GM19397 (cell line): ENCODE data around the gene GGCT.
A peak's percentile ranks its signal among the peaks of the same experiment; 100 is the strongest.

Experiments
- ATAC-seq: cut with Tn5 transposase; IDR thresholded peaks from one replicate; pipeline ENCODE4 v1.9.1; 2021; ENCODE audit warnings: mild to moderate bottlenecking, moderate library complexity; ENCODE audit not compliant: unreplicated experiment

The GGCT gene

GRCh38 chr7:30479202-30480120, 25.2 kb downstream of the GGCT start:
- ATAC-seq = no peak

- ATAC-seq = peak; percentile 90
Measured at GRCh38 chr7:30478349-30479201, 26.1 kb downstream of the GGCT start, which contains the start of gene NOD1. NOD1 (minus strand) TSS chr7:30478784; CDS start chr7:30456921, 21,863 bp downstream.

GRCh38 chr7:30476459-30477145, 28.0 kb downstream of the GGCT start:
- no peak for ATAC-seq

- ATAC-seq = no peak
Measured at GRCh38 chr7:30475580-30475979, 29.0 kb downstream of the GGCT start.

GRCh38 chr7:30474893-30475292, 29.7 kb downstream of the GGCT start:
- ATAC-seq = no peak

- ATAC-seq = no peak
Measured at GRCh38 chr7:30474485-30474884, 30.1 kb downstream of the GGCT start.

GRCh38 chr7:30473903-30474302, 30.7 kb downstream of the GGCT start:
- no peak for ATAC-seq

- no peak for ATAC-seq
Measured at GRCh38 chr7:30472784-30473775, 31.5 kb downstream of the GGCT start.

- no peak for ATAC-seq
Measured at GRCh38 chr7:30472081-30472783, 32.4 kb downstream of the GGCT start.

GRCh38 chr7:30471205-30471604, 33.4 kb downstream of the GGCT start:
- no peak for ATAC-seq

GRCh38 chr7:30470771-30471170, 33.9 kb downstream of the GGCT start:
- no peak for ATAC-seq

- ATAC-seq = no peak
Measured at GRCh38 chr7:30470163-30470770, 34.4 kb downstream of the GGCT start.

- ATAC-seq = no peak
Measured at GRCh38 chr7:30469303-30469702, 35.3 kb downstream of the GGCT start.

- no peak for ATAC-seq
Measured at GRCh38 chr7:30468791-30469190, 35.8 kb downstream of the GGCT start.

- no peak for ATAC-seq
Measured at GRCh38 chr7:30468041-30468440, 36.6 kb downstream of the GGCT start.

GRCh38 chr7:30467271-30467670, 37.4 kb downstream of the GGCT start:
- no peak for ATAC-seq

- no peak for ATAC-seq
Measured at GRCh38 chr7:30466266-30466665, 38.4 kb downstream of the GGCT start.

GRCh38 chr7:30465811-30466180, 38.8 kb downstream of the GGCT start:
- ATAC-seq = no peak
